Mesendoderm (in vitro differentiated cells): ENCODE results near the gene LHX5.

Source experiments
- DNase-seq: peaks from one replicate; pipeline ENCODE4 v3.0.0; 2013
- H2AK5ac ChIP-seq: 2 replicates; pipeline ENCODE4 v1.6.1; 2013; ENCODE audit warnings: low read length, inconsistent platforms
- H2BK120ac ChIP-seq: 2 replicates; pipeline ENCODE4 v1.6.1; 2013; ENCODE audit warnings: low read depth, mild to moderate bottlenecking, low read length, moderate library complexity, mixed read lengths
- H2BK15ac ChIP-seq: replicated peaks from 2 replicates; pipeline ENCODE4 v1.6.1; 2013; ENCODE audit warnings: low read depth, mild to moderate bottlenecking, moderate library complexity
- H2BK5ac ChIP-seq: 2 replicates; pipeline ENCODE4 v1.6.1; 2013; ENCODE audit warnings: low read length, inconsistent platforms
- H3K18ac ChIP-seq: 2 replicates; pipeline ENCODE4 v1.6.1; 2013; ENCODE audit warnings: mild to moderate bottlenecking, low read length, mixed read lengths
- H3K23ac ChIP-seq: one replicate; pipeline ENCODE4 v1.6.1; 2013; ENCODE audit warnings: low read length
- H3K27ac ChIP-seq: 2 replicates; pipeline ENCODE4 v1.5.1; 2013; ENCODE audit warnings: low read depth, mild to moderate bottlenecking, inconsistent platforms, low read length, moderate library complexity
- H3K27me3 ChIP-seq: 2 replicates; pipeline ENCODE4 v1.6.1; 2013; ENCODE audit warnings: low read length, control low read depth, mild to moderate bottlenecking, inconsistent platforms; ENCODE audit not compliant: insufficient read depth, poor library complexity
- H3K36me3 ChIP-seq: 2 replicates; pipeline ENCODE4 v1.6.1; 2013; ENCODE audit warnings: low read length, inconsistent platforms; ENCODE audit not compliant: control insufficient read depth, insufficient read depth
- H3K4ac ChIP-seq: one replicate; pipeline ENCODE4 v1.6.1; 2013; ENCODE audit warnings: low read depth, mild to moderate bottlenecking, low read length, moderate library complexity
- H3K4me1 ChIP-seq: 2 replicates; pipeline ENCODE4 v1.6.1; 2013; ENCODE audit warnings: low read depth, low read length, inconsistent platforms; ENCODE audit not compliant: control insufficient read depth
- H3K4me2 ChIP-seq: 2 replicates; pipeline ENCODE4 v1.6.1; 2013; ENCODE audit warnings: low read length
- H3K4me3 ChIP-seq: 2 replicates; pipeline ENCODE4 v1.5.1; 2013; ENCODE audit warnings: mild to moderate bottlenecking, low read length
- H3K56ac ChIP-seq: one replicate; pipeline ENCODE4 v1.6.1; 2013; ENCODE audit warnings: low read length
- H3K79me1 ChIP-seq: 2 replicates; pipeline ENCODE4 v1.6.1; 2013; ENCODE audit warnings: low read length, inconsistent platforms
- H3K79me2 ChIP-seq: 2 replicates; pipeline ENCODE4 v1.6.1; 2013; ENCODE audit warnings: mild to moderate bottlenecking, low read length; ENCODE audit not compliant: control insufficient read depth, insufficient read depth
- H3K9ac ChIP-seq: 2 replicates; pipeline ENCODE4 v1.6.1; 2013; ENCODE audit warnings: low read length, inconsistent platforms
- H4K5ac ChIP-seq: one replicate; pipeline ENCODE4 v1.6.1; 2013; ENCODE audit warnings: low read length
- H4K8ac ChIP-seq: one replicate; pipeline ENCODE4 v1.6.1; 2013; ENCODE audit warnings: low read depth, mild to moderate bottlenecking, control low read depth, low read length, moderate library complexity
- WGBS: extraction: QIAGEN DNeasy Blood & Tissue Kit; methylation state at CpG from one replicate; pipeline ENCODE4 v1.1.7; 2013; ENCODE audit warnings: low lambda C conversion rate, missing lambda C conversion rate; ENCODE audit not compliant: insufficient coverage; ENCODE audit errors: extremely low coverage; 5-methylcytosine and 5-hydroxymethylcytosine counted together

The LHX5 gene

DNA sequence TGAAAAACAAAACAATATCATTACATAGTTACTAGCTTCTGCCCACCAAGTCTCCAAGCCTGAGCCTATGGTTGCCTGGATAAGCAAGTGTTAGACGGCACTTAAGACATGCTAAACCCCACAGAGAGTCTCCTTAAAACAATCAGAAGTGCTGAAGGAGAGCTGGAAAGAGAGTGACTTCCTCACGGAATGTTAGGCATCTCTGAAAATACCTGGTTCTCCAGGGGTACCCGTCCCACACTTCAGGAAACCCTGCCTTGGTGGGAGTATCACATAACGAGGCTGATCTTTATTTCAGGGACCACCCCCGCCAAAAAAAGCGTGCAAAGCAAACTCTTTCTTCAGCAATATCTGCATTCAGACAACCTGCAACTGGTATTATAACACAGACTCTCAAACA is 18.3 kb downstream of the LHX5 start:
- Histone ChIP-seq H2BK15ac (no peak overlapping the region), H3K4me1 (no peaks in the 10 kb centered on the region), H4K5ac (no peak overlapping the region), H4K8ac (no peak overlapping the region), H3K79me2 (no peaks in the 10 kb centered on the region), H3K56ac (no peak overlapping the region), H3K4me2 (no peak overlapping the region), H3K36me3 (no peaks in the 10 kb centered on the region), H3K27ac (peak overlapping the region; percentile 51), H3K18ac (no peak overlapping the region), H2BK5ac (no peak overlapping the region), H3K27me3 (no peaks in the 10 kb centered on the region), H2BK120ac (no peak overlapping the region), H3K4ac (no peak overlapping the region), H3K23ac (no peak overlapping the region), H2AK5ac (no peak overlapping the region), H3K9ac (no peak overlapping the region), H3K4me3 (no peak overlapping the region), H3K79me1 (no peaks in the 10 kb centered on the region)
- no CpG with 5 or more reads among the region's 6 CpGs for WGBS
- no peak for DNase-seq

DNA sequence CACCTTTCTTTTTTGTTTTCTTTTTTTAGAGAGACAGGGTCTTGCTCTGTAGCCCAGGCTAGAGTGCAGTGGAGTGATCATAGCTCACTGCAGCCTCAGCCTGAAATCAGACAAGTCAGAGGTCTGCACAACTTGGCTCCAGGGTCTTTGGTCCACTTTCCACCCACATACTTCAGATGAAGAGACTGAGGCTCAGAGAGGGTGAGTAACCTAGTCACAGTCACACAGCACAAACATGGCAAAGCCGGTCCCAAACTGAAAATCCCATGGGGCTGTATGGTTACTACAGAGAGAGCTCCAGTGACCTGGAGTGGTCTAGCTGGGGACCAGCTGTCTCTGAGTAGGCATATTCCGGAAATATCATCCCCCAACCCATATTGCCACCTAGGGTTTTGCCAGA is 19.2 kb downstream of the LHX5 start:
- DNase-seq = no peak
- H3K23ac ChIP-seq = no peak overlapping the region
- H3K4me3 ChIP-seq = no peak overlapping the region
- H2BK120ac ChIP-seq = no peak overlapping the region
- WGBS = no CpG with 5 or more reads among the region's 2 CpGs
- no peak overlapping the region for H2BK5ac ChIP-seq
- no peak overlapping the region for H3K18ac ChIP-seq
- H2AK5ac ChIP-seq = no peak overlapping the region
- H3K79me1 ChIP-seq = no peaks in the 10 kb centered on the region
- no peak overlapping the region for H3K9ac ChIP-seq
- H2BK15ac ChIP-seq = no peak overlapping the region
- H3K4me2 ChIP-seq = no peak overlapping the region
- no peaks in the 10 kb centered on the region for H3K36me3 ChIP-seq
- no peaks in the 10 kb centered on the region for H3K79me2 ChIP-seq
- no peak overlapping the region for H3K56ac ChIP-seq
- no peak overlapping the region for H4K5ac ChIP-seq
- H4K8ac ChIP-seq = no peak overlapping the region
- no peak overlapping the region for H3K27ac ChIP-seq
- no peaks in the 10 kb centered on the region for H3K27me3 ChIP-seq
- H3K4me1 ChIP-seq = no peaks in the 10 kb centered on the region
- no peak overlapping the region for H3K4ac ChIP-seq

DNA sequence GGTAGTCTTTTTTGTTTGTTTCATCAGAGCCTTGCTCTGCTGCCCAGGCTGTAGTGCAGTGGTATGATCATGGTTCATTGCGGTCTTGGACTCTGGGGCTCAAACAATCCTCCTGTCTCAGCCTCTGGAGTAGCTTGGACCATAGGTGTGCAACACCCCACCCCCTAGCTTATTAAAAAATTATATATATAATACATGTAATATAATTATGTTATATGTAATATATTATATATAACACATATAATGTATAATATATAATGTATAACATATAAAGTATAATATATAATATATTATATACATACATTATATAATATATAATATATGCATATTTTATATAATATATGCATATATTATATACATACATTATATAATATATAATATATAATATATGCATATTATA is 21.8 kb downstream of the LHX5 start:
- no CpG with 5 or more reads among the region's 1 CpG for WGBS

DNA sequence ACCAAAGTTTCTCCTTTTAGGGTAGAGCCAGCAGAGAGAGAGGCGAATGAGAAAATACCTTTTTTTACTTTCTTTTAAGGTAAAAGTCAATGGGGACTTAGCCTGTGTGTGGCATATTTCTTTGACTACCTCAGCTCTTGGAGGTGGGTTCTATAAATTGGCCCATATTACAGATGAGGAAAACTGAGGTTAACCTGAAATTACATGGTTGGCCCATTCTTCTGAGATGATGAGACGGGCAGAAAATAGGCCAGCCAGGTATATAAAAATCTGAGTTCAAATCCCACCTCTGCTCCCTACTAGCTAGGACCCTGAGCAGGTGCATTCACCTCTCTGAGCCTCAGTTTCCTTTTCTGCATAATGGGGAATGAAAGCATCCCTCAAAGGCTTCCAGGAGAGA is 22.4 kb downstream of the LHX5 start:
- H4K8ac ChIP-seq = no peak overlapping the region
- no peaks in the 10 kb centered on the region for H3K79me1 ChIP-seq
- no peaks in the 10 kb centered on the region for H3K4me1 ChIP-seq
- no peak overlapping the region for H3K4me3 ChIP-seq
- no peak overlapping the region for H3K23ac ChIP-seq
- no peak overlapping the region for H3K9ac ChIP-seq
- no peak overlapping the region for H3K4me2 ChIP-seq
- no peak overlapping the region for H2BK5ac ChIP-seq
- no peak overlapping the region for H4K5ac ChIP-seq
- no peak overlapping the region for H2AK5ac ChIP-seq
- no peak overlapping the region for H3K18ac ChIP-seq
- H3K79me2 ChIP-seq = no peaks in the 10 kb centered on the region
- no peak overlapping the region for H2BK15ac ChIP-seq
- DNase-seq = no peak
- no peak overlapping the region for H3K4ac ChIP-seq
- H2BK120ac ChIP-seq = no peak overlapping the region
- no peaks in the 10 kb centered on the region for H3K36me3 ChIP-seq
- no peaks in the 10 kb centered on the region for H3K27me3 ChIP-seq
- H3K27ac ChIP-seq = no peak overlapping the region
- no CpG with 5 or more reads among the region's 2 CpGs for WGBS
- no peak overlapping the region for H3K56ac ChIP-seq

More for the DNA sequence above, 21.8 kb downstream of the LHX5 start:
- H3K56ac ChIP-seq = no peak overlapping the region
- H3K4ac ChIP-seq = no peak overlapping the region
- H3K4me2 ChIP-seq = no peak overlapping the region
- H2BK15ac ChIP-seq = no peak overlapping the region
- no peaks in the 10 kb centered on the region for H3K27me3 ChIP-seq
- H3K79me2 ChIP-seq = no peaks in the 10 kb centered on the region
- H4K8ac ChIP-seq = no peak overlapping the region
- no peak overlapping the region for H3K18ac ChIP-seq
- no peak overlapping the region for H4K5ac ChIP-seq
- H2AK5ac ChIP-seq = no peak overlapping the region
- H2BK120ac ChIP-seq = no peak overlapping the region
- no peak overlapping the region for H3K23ac ChIP-seq
- H2BK5ac ChIP-seq = no peak overlapping the region
- DNase-seq = no peak
- H3K79me1 ChIP-seq = no peaks in the 10 kb centered on the region
- H3K4me1 ChIP-seq = no peaks in the 10 kb centered on the region
- H3K36me3 ChIP-seq = no peaks in the 10 kb centered on the region
- no peak overlapping the region for H3K4me3 ChIP-seq
- H3K27ac ChIP-seq = no peak overlapping the region
- no peak overlapping the region for H3K9ac ChIP-seq

DNA sequence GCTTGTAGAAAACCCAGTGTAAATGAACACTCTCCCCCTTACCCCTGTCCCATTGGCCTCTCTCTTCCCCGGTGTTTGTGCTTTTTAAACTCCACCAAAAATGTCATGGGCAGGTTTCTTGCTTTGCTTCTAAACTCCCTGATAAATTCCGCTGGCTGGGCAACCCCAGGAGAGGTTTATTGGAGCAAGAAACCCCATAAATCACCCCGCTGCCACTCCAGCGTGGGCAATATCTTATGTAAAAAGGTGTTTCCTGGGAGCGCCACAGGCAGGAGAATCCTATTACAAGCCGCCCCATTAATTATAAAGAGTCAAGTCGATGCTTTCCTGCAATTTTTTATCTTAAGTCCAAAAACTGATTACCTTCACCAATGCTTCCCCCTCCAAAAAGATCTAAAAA is 22.8 kb downstream of the LHX5 start:
- no CpG with 5 or more reads among the region's 7 CpGs for WGBS
- Histone ChIP-seq H3K79me1 (no peaks in the 10 kb centered on the region), H4K5ac (no peak overlapping the region), H4K8ac (no peak overlapping the region), H3K27ac (no peak overlapping the region), H3K9ac (no peak overlapping the region), H3K4me1 (no peaks in the 10 kb centered on the region), H2BK120ac (no peak overlapping the region), H3K27me3 (no peaks in the 10 kb centered on the region), H3K36me3 (no peaks in the 10 kb centered on the region), H2BK5ac (no peak overlapping the region), H3K4ac (no peak overlapping the region), H3K4me3 (no peak overlapping the region), H3K56ac (no peak overlapping the region), H2BK15ac (no peak overlapping the region), H3K79me2 (no peaks in the 10 kb centered on the region), H3K18ac (no peak overlapping the region), H3K23ac (no peak overlapping the region), H2AK5ac (no peak overlapping the region), H3K4me2 (no peak overlapping the region)
- DNase-seq = no peak

DNA sequence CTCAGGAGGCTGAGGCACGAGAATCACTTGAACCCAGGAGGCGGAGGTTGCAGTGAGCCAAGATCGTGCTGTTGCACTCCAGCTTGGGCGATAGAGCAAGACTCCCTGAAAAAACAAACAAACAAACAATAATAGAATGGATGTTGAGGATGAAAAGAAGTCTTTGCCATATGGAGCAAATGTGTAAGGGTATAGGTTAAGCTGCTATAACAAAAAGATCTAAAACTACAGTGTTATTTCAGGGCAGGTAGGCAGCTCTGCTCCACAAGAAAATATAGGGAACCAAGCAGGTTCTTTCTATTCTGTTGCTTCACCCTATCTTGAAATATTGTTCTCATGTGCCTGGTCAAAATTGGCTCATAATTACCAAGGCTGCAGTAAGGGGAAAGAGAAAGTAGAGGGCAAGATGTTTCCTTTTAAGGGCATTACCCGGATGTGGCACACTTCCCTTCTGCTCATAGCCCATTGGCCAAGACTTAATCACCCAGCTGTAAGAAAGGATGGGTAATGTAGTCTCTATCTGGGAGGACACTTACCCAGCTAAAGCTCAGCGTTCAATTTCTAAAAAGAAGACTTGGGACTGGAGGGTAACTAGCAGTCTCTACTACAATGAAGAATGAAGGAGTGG is 26.0 kb downstream of the LHX5 start:
- H3K27me3 ChIP-seq = no peaks in the 10 kb centered on the region
- H4K5ac ChIP-seq = no peak overlapping the region
- H3K36me3 ChIP-seq = no peaks in the 10 kb centered on the region
- H3K23ac ChIP-seq = no peak overlapping the region
- no peaks in the 10 kb centered on the region for H3K79me1 ChIP-seq
- no peaks in the 10 kb centered on the region for H3K4me1 ChIP-seq
- no peak overlapping the region for H2AK5ac ChIP-seq
- H3K4ac ChIP-seq = no peak overlapping the region
- no peak overlapping the region for H3K18ac ChIP-seq
- WGBS = no CpG with 5 or more reads among the region's 6 CpGs
- no peak overlapping the region for H3K56ac ChIP-seq
- no peaks in the 10 kb centered on the region for H3K79me2 ChIP-seq
- H3K9ac ChIP-seq = no peak overlapping the region
- no peak overlapping the region for H2BK120ac ChIP-seq
- H2BK5ac ChIP-seq = no peak overlapping the region
- H3K4me2 ChIP-seq = no peak overlapping the region
- no peak overlapping the region for H2BK15ac ChIP-seq
- H3K4me3 ChIP-seq = no peak overlapping the region
- DNase-seq = no peak
- no peak overlapping the region for H3K27ac ChIP-seq
- H4K8ac ChIP-seq = no peak overlapping the region
